ENCODE results near the gene MOB3B. TPM values are rescaled to one million over a fixed set of nuclear protein-coding genes. Genes with fewer than 3 reads are reported as not detected.

MOB3B gene
- total RNA-seq, result 2.4 to 3.8 TPM (median 3.7 TPM) in 3 replicates
- long read RNA-seq, full-length matches to known transcripts, result 7 of 7 reads
- long read RNA-seq, partial matches to known transcripts, result 0 of 7 reads
- long read RNA-seq, other reads (novel, unspliced or antisense), result 0 of 7 reads

- Mint-ChIP-seq H3K27ac (ENCODE audit: unreplicated experiment) (no peak within 1 kb of the TSS), H3K36me3 (ENCODE audit: low read depth) (no peaks in the 10 kb centered on the region), H3K27me3 (ENCODE audit: low read depth) (peaks cover 7% of the 10 kb centered on the region), H3K4me1 (ENCODE audit: low read depth) (peaks cover 26% of the 10 kb centered on the region), H3K9me3 (ENCODE audit: low read depth) (no peaks in the 10 kb centered on the region), H3K4me3 (ENCODE audit: unreplicated experiment) (peak within 1 kb of the TSS; percentile 88)
- peak; percentile 92 for TF ChIP-seq CTCF (IDR thresholded peaks at IDR 0.05)
- DNase-seq (ENCODE audit: low spot score), result peak; percentile 89
Observed at GRCh38 chr9:27529316-27530278, at the start of gene MOB3B. MOB3B (minus strand) TSS chr9:27529814; CDS start chr9:27455550, 74,264 bp downstream.

- no peak for TF ChIP-seq CTCF (IDR thresholded peaks at IDR 0.05)
- Mint-ChIP-seq H3K36me3 (ENCODE audit: low read depth) (no peaks in the 10 kb centered on the region), H3K4me3 (ENCODE audit: unreplicated experiment) (peak overlapping the region; percentile 97), H3K4me1 (ENCODE audit: low read depth) (peaks cover 18% of the 10 kb centered on the region), H3K27ac (ENCODE audit: unreplicated experiment) (peak overlapping the region; percentile 100), H3K9me3 (ENCODE audit: low read depth) (peaks cover 9% of the 10 kb centered on the region), H3K27me3 (ENCODE audit: low read depth) (peaks cover 9% of the 10 kb centered on the region)
- peak; percentile 90 for DNase-seq (ENCODE audit: low spot score)
Observed at GRCh38 chr9:27573634-27574590, 44.3 kb upstream of the MOB3B start.

- TF ChIP-seq CTCF (IDR thresholded peaks at IDR 0.05), result peak; percentile 48
- peak within 1 kb of the TSS; percentile 100 for H3K27ac Mint-ChIP-seq (ENCODE audit: unreplicated experiment)
- H3K4me1 Mint-ChIP-seq (ENCODE audit: low read depth), result peaks cover 18% of the 10 kb centered on the region
- peaks cover 2% of the 10 kb centered on the region for H3K9me3 Mint-ChIP-seq (ENCODE audit: low read depth)
- peak within 1 kb of the TSS; percentile 97 for H3K4me3 Mint-ChIP-seq (ENCODE audit: unreplicated experiment)
- DNase-seq (ENCODE audit: low spot score), result peak; percentile 91
- peaks cover 4% of the 10 kb centered on the region for H3K27me3 Mint-ChIP-seq (ENCODE audit: low read depth)
- H3K36me3 Mint-ChIP-seq (ENCODE audit: low read depth), result no peaks in the 10 kb centered on the region
Observed at GRCh38 chr9:27572918-27573633, 43.5 kb upstream of the MOB3B start, which contains the start of gene C9orf72. C9orf72 (minus strand) TSS chr9:27573481; CDS start chr9:27567120, 6,361 bp downstream.

- peaks cover 18% of the 10 kb centered on the region for H3K4me1 Mint-ChIP-seq (ENCODE audit: low read depth)
- H3K36me3 Mint-ChIP-seq (ENCODE audit: low read depth), result no peaks in the 10 kb centered on the region
- TF ChIP-seq CTCF (IDR thresholded peaks at IDR 0.05), result no peak
- no peak for DNase-seq (ENCODE audit: low spot score)
- H3K27me3 Mint-ChIP-seq (ENCODE audit: low read depth), result peaks cover 4% of the 10 kb centered on the region
- peak overlapping the region; percentile 92 for H3K27ac Mint-ChIP-seq (ENCODE audit: unreplicated experiment)
- H3K9me3 Mint-ChIP-seq (ENCODE audit: low read depth), result no peaks in the 10 kb centered on the region
- peak overlapping the region; percentile 97 for H3K4me3 Mint-ChIP-seq (ENCODE audit: unreplicated experiment)
Observed at GRCh38 chr9:27572566-27572917, 42.9 kb upstream of the MOB3B start.

Data from chondrocyte (in vitro differentiated cells).